Measurements from ENCODE around the gene KNDC1.

GRCh38 chr10:133167693-133168616 is 7.9 kb downstream of the KNDC1 start:
- no peak for TF ChIP-seq CTCF (IDR thresholded peaks at IDR 0.05 in 2 of 3, conservative IDR thresholded peaks at IDR 0.05 in 1 of 3; ENCODE audit: control insufficient read depth in 2 of 3, extremely low read depth in 1 of 3, insufficient read depth in 1 of 3, low read depth in 3 of 3, low read length in 3 of 3)
- TF ChIP-seq ASH2L (IDR thresholded peaks at IDR 0.05; ENCODE audit: borderline replicate concordance, low read depth), result no peak
- no peak for TF ChIP-seq POLR2AphosphoS2 (IDR thresholded peaks at IDR 0.05; ENCODE audit: low read depth, low read length)
